GM18868 (cell line): ENCODE results near the gene EPC2.
"Not testable (repeated sequence)": the region's sequence is repeated elsewhere in the genome, so short reads cannot be mapped to it uniquely, and the experiment has no call there.

Source experiments
- ATAC-seq: cut with Tn5 transposase; IDR thresholded peaks from one replicate; pipeline ENCODE4 v1.9.1; 2021; ENCODE audit warnings: mild to moderate bottlenecking, moderate library complexity; ENCODE audit not compliant: unreplicated experiment

EPC2 gene

DNA sequence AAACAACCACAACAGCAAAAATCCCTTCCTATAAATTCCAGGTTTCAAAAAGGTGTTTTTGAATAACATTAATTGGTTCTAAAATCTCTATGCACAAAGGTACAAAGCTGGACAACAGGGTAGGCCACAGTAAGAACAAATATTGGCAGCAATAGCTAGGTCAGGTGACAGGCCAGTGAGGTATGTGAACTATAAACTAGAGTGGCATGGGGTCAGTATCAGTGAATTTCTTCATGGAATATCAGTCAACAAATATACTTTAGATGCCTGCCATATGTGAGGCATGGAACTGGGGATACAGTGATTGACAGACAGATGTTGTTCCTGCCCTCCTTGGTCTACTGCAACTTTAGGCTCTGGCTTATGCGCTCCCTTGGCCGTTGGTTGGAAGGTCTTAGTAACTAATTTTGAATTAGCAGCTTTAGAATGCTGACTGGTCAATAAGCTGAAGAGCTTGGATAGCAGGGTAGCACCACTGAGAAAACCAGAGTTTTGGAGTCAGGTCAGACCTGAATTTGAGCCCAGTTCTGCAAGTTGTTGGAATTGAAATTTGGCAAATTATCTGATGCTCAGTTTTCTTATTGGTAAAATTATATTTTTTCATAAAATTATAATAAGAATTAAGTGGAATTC lies 2.3 kb upstream of the EPC2 start:
- no peak for ATAC-seq

DNA sequence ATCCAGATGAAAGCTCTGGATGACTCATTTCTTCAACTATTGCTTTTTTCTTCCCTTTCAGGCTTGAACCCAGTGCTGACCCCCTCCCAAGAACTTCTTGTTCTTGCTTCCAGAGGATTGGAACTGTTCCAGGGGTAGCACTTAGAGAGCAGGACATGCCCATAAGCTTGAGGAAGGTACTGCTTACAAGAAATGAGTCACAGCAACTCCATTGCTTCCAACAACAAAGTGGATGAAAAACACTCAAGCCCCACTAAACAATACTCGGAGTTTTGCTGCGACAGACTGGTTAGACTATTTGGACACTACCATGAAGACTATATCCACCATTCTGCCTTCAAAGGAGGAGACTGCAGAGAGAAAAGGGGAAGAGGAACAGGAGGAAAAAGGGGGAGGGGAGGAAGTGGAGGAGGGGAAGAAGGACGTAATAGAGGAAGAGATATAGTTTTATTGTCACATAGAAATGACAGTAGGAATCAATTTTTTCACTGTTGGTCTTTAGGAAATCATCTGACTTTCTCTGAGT lies 1.6 kb upstream of the EPC2 start:
- no peak for ATAC-seq

GRCh38 chr2:148643421-148643820 lies 1.1 kb upstream of the EPC2 start:
- peak; percentile 43 for ATAC-seq

- peak; percentile 42 for ATAC-seq
Measured at GRCh38 chr2:148644883-148645538, 460 bp downstream of the EPC2 start.

- ATAC-seq = peak; percentile 39
Measured at GRCh38 chr2:148645539-148646230, 1.1 kb downstream of the EPC2 start.

DNA sequence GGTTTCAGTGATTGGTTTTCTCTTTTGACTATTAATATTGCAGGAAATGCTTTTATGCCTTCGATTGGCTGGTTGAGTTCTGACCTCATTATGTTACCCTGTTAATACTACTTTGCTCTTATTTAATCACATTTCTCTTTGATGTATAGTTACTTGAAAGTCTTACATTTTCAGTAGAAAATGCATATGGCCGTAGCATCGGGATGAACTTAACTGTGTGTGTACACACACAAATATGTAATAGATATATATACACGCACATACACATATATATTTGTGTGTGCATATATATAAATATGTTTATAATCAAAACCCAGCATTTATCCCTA lies 1.6 kb downstream of the EPC2 start:
- no peak for ATAC-seq

- ATAC-seq = not testable (repeated sequence)
Measured at GRCh38 chr2:148647711-148648110, 3.2 kb downstream of the EPC2 start.

- ATAC-seq = no peak
Measured at GRCh38 chr2:148649936-148650335, 5.4 kb downstream of the EPC2 start.

DNA sequence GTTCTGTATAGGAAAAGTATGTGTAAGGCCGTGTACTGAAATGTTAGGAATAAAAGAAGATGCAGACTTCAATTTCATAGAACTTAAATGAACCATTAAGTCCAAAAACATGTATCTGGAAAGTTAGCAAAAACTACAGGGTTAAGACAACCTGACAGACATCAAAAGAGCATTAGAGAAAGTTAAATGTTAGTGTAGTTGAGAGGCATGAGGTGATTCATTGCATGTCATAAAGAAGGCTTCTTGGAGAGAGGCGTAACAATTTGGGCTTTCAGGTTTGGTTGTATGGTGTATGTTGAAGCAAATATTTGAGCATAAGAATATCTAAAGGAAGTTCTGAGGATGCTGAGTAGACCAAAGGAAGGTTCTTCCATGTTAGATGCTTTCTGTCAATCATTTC lies 6.3 kb downstream of the EPC2 start:
- no peak for ATAC-seq

GRCh38 chr2:148651972-148652371 lies 7.4 kb downstream of the EPC2 start:
- ATAC-seq = no peak

GRCh38 chr2:148653437-148653836 lies 8.9 kb downstream of the EPC2 start:
- ATAC-seq = peak; percentile 83

- no peak for ATAC-seq
Measured at GRCh38 chr2:148654435-148654834, 9.9 kb downstream of the EPC2 start.

DNA sequence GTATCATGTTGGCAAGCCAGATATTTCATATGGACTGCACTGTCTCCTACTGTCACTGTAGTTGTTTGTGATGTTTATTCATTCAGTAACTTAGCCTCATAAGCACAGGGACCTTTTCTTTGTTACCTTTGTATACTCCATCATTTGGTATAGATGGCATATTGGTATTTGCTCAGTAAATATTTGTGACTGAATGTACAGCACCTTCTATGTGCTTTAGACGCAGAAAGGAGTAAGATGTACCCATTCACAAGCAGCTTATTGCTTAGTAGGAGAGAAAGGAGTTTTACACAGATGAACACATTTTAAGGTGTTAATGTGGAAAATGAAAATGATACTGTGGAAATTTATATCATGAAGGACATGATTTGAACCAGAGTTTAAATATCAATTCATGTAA lies 12.0 kb downstream of the EPC2 start:
- ATAC-seq = no peak

GRCh38 chr2:148658807-148659722 lies 14.5 kb downstream of the EPC2 start:
- ATAC-seq = peak; percentile 85

DNA sequence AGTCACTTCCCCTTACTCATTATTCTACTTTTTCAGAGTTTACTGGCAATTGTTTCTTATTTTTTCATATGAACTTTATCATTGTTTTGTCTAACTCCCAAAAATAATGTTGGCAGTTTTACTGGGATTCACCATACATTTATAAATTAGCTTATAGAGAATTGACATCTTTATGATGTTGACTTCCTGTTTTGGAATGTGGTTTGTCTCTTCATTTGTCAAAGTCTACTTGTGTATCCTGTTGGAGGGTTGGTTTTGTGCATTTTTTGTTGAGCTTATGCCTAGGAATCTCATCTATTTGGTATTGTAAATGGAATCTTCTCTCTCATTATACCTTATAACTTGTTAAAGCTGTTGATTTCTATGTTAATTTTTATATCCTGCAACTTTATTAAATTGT lies 16.4 kb downstream of the EPC2 start:
- no peak for ATAC-seq

DNA sequence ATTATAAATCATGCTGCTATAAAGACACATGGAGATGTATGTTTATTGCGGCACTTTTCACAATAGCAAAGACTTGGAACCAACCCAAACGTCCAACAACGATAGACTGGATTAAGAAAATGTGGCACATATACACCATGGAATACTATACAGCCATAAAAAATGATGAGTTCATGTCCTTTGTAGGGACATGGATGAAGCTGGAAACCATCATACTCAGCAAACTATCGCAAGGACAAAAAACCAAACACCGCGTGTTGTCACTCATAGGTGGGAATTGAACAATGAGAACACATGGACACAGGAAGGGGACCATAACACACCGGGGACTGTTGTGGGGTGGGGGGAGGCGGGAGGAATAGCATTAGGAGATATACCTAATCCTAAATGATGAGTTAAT lies 17.8 kb downstream of the EPC2 start:
- not testable (repeated sequence) for ATAC-seq

GRCh38 chr2:148664229-148664628 lies 19.7 kb downstream of the EPC2 start:
- no peak for ATAC-seq

- ATAC-seq = no peak
Measured at GRCh38 chr2:148666555-148666954, 22.0 kb downstream of the EPC2 start.

DNA sequence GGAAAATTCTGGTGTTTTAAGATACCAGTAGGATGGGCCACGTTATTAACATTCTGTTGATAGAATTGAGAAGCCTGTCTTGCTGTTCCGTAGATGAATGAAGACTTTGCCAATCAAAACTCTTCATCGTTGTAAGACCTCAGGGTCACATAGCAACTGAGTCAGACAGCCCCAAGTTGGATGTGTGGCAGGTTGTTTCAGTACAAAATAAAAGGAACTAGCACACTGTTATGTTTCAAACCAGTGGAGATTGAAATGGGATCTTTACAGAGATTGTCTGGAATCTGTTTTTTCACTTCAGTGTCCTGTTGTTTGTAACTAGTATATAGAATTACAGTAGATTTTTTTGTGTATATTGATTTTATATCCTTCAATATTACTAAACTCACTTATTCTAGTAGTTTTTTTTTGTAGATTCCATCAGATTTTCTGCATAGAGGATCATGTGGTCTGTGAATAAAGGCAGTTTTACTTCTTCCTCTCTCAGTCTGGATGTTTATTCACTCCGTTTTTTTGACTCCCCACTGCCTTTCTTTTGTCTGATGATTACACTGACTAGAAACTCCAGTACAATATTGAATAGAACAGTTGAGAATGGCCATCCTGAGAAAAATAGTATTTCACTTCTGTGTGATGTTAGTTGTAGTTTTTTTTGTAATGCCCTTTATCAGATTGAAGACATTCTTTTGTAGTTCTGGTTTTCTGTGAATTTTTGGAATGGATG lies 22.7 kb downstream of the EPC2 start:
- ATAC-seq = no peak

- ATAC-seq = no peak
Measured at GRCh38 chr2:148670773-148671172, 26.2 kb downstream of the EPC2 start.
